Retina (tissue), 1 donor: ENCODE data around the gene PARD6A.
"Not testable (repeated sequence)": the region's sequence is repeated elsewhere in the genome, so short reads cannot be mapped to it uniquely, and the experiment has no call there.

Experiments
- DNase-seq: peaks from one replicate; pipeline ENCODE4 v3.0.0-alpha.2; 2016

Gene PARD6A

GRCh38 chr16:67667817-67668494 is 7.2 kb downstream of the PARD6A start:
- DNase-seq, result peak; percentile 92

- no peak for DNase-seq
These were observed 7.9 kb downstream of the PARD6A start for GRCh38 chr16:67668495-67669157.

- DNase-seq, result no peak
These were observed 8.8 kb downstream of the PARD6A start for GRCh38 chr16:67669499-67670101.

- no peak for DNase-seq
These were observed 11.5 kb downstream of the PARD6A start for GRCh38 chr16:67672306-67672705.

GRCh38 chr16:67672739-67673662 is 12.2 kb downstream of the PARD6A start:
- no peak for DNase-seq

GRCh38 chr16:67673712-67674580 is 13.2 kb downstream of the PARD6A start:
- no peak for DNase-seq

GRCh38 chr16:67674851-67675578 is 14.3 kb downstream of the PARD6A start:
- DNase-seq, result no peak

GRCh38 chr16:67675579-67675935 is 14.8 kb downstream of the PARD6A start:
- no peak for DNase-seq

GRCh38 chr16:67675999-67676398 is 15.2 kb downstream of the PARD6A start:
- DNase-seq, result no peak

GRCh38 chr16:67676516-67676915 is 15.8 kb downstream of the PARD6A start:
- DNase-seq, result no peak

- DNase-seq, result no peak
These were observed 16.2 kb downstream of the PARD6A start for GRCh38 chr16:67676939-67677338.

GRCh38 chr16:67677712-67678111 is 17.0 kb downstream of the PARD6A start:
- DNase-seq, result no peak

GRCh38 chr16:67678354-67679023 is 17.7 kb downstream of the PARD6A start:
- no peak for DNase-seq

GRCh38 chr16:67679935-67680897 is 19.5 kb downstream of the PARD6A start:
- DNase-seq, result no peak

GRCh38 chr16:67683767-67684166 is 23.0 kb downstream of the PARD6A start:
- DNase-seq, result no peak

- DNase-seq, result no peak
These were observed 24.8 kb downstream of the PARD6A start for GRCh38 chr16:67685388-67686112.

GRCh38 chr16:67693517-67694285 is 32.9 kb downstream of the PARD6A start:
- DNase-seq, result not testable (repeated sequence)

- DNase-seq, result no peak
These were observed 33.9 kb downstream of the PARD6A start for GRCh38 chr16:67694611-67695010.
